Measurements from ENCODE around the gene HSH2D. TPM values are rescaled to one million over a fixed set of nuclear protein-coding genes. Genes with fewer than 3 reads are reported as not detected.

The HSH2D gene
- total RNA-seq, 1 donor from 2014 or later, result not detected

DNA sequence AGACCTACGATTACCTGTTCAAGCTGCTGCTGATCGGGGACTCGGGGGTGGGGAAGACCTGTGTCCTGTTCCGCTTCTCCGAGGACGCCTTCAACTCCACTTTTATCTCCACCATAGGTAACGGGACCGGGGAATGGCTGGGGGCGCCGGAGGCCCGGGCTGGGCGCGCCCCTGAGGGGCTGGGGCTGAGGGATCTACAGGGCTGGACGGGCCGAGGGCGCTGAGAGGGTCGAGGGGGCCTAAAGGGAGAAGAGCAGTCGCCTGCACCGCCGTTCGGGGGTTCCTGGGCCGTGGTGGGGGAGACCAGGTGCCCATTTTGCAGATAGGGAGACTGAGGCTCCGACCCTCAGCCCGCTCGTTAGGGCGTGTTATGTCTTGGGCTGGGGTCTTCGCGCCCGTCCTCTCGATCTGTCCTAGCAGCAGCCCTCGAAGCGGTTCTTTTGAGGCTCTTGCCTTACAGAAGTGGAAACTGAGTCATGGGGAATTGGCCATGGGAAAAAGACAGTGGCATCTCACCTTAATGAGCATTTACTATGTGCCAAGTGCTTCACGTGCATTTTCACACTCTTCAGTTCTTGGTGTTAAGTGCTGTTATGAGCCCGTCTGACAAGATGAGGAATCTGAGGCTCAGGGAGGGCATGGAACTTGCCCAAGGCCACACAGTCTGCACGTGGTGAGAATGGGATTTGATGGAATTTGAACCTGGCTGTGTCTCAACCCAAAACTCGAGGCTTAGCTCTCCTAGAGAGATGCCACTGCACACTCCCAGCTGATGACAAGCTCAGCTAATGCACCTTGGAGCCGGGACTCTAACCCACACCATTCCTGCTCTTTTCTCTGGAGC, 31.4 kb upstream of the HSH2D start:
- Histone ChIP-seq H3K9me3 (ENCODE audit: insufficient read depth, low read depth, low read length) (no peaks in the 10 kb centered on the region), H3K4me3 (ENCODE audit: insufficient read depth, low read depth, low read length) (peak overlapping the region; percentile 85), H3K9ac (ENCODE audit: low read length) (peak overlapping the region; percentile 93), H3K27me3 (ENCODE audit: insufficient read depth, low read length) (no peaks in the 10 kb centered on the region), H3K4me1 (ENCODE audit: insufficient read depth, low read length) (peaks cover 8% of the 10 kb centered on the region), H4K20me1 (ENCODE audit: insufficient read depth, low read length) (peaks cover 37% of the 10 kb centered on the region), H3K27ac (ENCODE audit: low read depth, low read length) (peak overlapping the region; percentile 79), H2AFZ (ENCODE audit: low read depth, low read length) (peak overlapping the region; percentile 87), H3K79me2 (ENCODE audit: insufficient read depth, low read length) (peaks cover 53% of the 10 kb centered on the region), H3K4me2 (ENCODE audit: low read length) (peak overlapping the region; percentile 92), H3K36me3 (ENCODE audit: insufficient read depth, low read length) (no peaks in the 10 kb centered on the region)
- Mint-ChIP-seq H3K27ac (ENCODE audit: unreplicated experiment) (peak overlapping the region; percentile 89), H3K9me3 (ENCODE audit: unreplicated experiment) (no peaks in the 10 kb centered on the region), H3K4me1 (ENCODE audit: low read depth, unreplicated experiment) (peaks cover 10% of the 10 kb centered on the region), H3K4me3 (ENCODE audit: unreplicated experiment) (peak overlapping the region; percentile 95), H3K27me3 (ENCODE audit: low read depth, unreplicated experiment) (no peaks in the 10 kb centered on the region), H3K36me3 (ENCODE audit: low read depth, unreplicated experiment) (no peaks in the 10 kb centered on the region)
- no peak for FAIRE-seq
- no peak for DNase-seq (ENCODE audit: low read depth)
- no peak for TF ChIP-seq EZH2 (IDR thresholded peaks at IDR 0.05; ENCODE audit: insufficient read depth, low read length)
- TF ChIP-seq, protein P1, sequence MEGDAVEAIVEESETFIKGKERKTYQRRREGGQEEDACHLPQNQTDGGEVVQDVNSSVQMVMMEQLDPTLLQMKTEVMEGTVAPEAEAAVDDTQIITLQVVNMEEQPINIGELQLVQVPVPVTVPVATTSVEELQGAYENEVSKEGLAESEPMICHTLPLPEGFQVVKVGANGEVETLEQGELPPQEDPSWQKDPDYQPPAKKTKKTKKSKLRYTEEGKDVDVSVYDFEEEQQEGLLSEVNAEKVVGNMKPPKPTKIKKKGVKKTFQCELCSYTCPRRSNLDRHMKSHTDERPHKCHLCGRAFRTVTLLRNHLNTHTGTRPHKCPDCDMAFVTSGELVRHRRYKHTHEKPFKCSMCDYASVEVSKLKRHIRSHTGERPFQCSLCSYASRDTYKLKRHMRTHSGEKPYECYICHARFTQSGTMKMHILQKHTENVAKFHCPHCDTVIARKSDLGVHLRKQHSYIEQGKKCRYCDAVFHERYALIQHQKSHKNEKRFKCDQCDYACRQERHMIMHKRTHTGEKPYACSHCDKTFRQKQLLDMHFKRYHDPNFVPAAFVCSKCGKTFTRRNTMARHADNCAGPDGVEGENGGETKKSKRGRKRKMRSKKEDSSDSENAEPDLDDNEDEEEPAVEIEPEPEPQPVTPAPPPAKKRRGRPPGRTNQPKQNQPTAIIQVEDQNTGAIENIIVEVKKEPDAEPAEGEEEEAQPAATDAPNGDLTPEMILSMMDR (IDR thresholded peaks at IDR 0.05; ENCODE audit: insufficient read depth, low read depth, low read length), result no peak

DNA sequence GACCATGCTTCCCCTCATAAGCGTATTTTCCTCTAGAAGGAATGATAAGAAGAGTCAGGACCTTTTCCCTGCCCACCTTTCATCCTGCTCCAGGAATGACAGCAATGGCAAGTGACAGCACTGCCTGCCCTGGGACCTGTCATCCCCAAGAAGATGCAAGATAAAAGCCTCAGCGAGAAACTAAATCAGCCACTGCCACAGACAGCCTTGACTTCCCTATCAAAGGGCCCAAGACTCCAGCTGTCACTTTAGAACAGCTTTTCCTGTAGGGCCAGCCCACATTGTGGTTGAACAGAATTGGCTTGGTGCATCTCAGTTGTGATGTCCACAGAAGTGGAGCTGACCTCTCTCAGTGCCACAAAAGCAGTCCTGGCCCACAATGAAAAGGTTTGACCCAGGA, 30.7 kb upstream of the HSH2D start:
- no peaks in the 10 kb centered on the region for H3K9me3 Mint-ChIP-seq (ENCODE audit: unreplicated experiment)
- H3K4me1 ChIP-seq (ENCODE audit: insufficient read depth, low read length), result peaks cover 8% of the 10 kb centered on the region
- TF ChIP-seq EZH2 (IDR thresholded peaks at IDR 0.05; ENCODE audit: insufficient read depth, low read length), result no peak
- TF ChIP-seq, protein P1 (IDR thresholded peaks at IDR 0.05; ENCODE audit: insufficient read depth, low read depth, low read length), result no peak
- H3K36me3 ChIP-seq (ENCODE audit: insufficient read depth, low read length), result no peaks in the 10 kb centered on the region
- peak overlapping the region; percentile 92 for H3K4me2 ChIP-seq (ENCODE audit: low read length)
- no peaks in the 10 kb centered on the region for H3K27me3 ChIP-seq (ENCODE audit: insufficient read depth, low read length)
- H3K27ac Mint-ChIP-seq (ENCODE audit: unreplicated experiment), result peak overlapping the region; percentile 89
- H3K4me3 Mint-ChIP-seq (ENCODE audit: unreplicated experiment), result peak overlapping the region; percentile 95
- H3K27me3 Mint-ChIP-seq (ENCODE audit: low read depth, unreplicated experiment), result no peaks in the 10 kb centered on the region
- no peak overlapping the region for H3K27ac ChIP-seq (ENCODE audit: low read depth, low read length)
- no peak for FAIRE-seq
- peaks cover 58% of the 10 kb centered on the region for H3K79me2 ChIP-seq (ENCODE audit: insufficient read depth, low read length)
- H2AFZ ChIP-seq (ENCODE audit: low read depth, low read length), result no peak overlapping the region
- H4K20me1 ChIP-seq (ENCODE audit: insufficient read depth, low read length), result peaks cover 44% of the 10 kb centered on the region
- DNase-seq (ENCODE audit: low read depth), result no peak
- peaks cover 10% of the 10 kb centered on the region for H3K4me1 Mint-ChIP-seq (ENCODE audit: low read depth, unreplicated experiment)
- peak overlapping the region; percentile 93 for H3K9ac ChIP-seq (ENCODE audit: low read length)
- H3K36me3 Mint-ChIP-seq (ENCODE audit: low read depth, unreplicated experiment), result no peaks in the 10 kb centered on the region
- peak overlapping the region; percentile 85 for H3K4me3 ChIP-seq (ENCODE audit: insufficient read depth, low read depth, low read length)
- H3K9me3 ChIP-seq (ENCODE audit: insufficient read depth, low read depth, low read length), result no peaks in the 10 kb centered on the region

DNA sequence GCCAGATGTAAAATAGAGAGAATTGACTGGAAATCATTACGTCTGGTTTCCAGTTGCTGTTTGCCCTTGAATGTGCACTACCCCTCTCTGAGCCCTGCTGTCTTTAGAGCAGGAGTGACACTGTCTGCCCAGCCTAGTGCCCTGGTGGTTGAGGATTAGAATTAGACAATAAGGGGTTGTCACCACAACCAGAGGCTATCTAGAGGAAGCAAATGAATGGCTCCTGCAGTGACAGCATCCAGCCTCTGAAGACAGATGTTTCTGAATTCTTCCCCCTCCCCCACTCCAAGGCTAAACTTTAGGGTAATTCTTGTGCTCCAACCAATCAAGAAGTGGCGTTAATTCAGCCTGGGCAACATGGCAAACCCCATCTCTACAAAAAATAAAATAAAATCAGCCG, 29.8 kb upstream of the HSH2D start:
- Mint-ChIP-seq H3K4me1 (ENCODE audit: low read depth, unreplicated experiment) (peaks cover 10% of the 10 kb centered on the region), H3K27me3 (ENCODE audit: low read depth, unreplicated experiment) (no peaks in the 10 kb centered on the region), H3K27ac (ENCODE audit: unreplicated experiment) (no peak overlapping the region), H3K4me3 (ENCODE audit: unreplicated experiment) (peak overlapping the region; percentile 45), H3K9me3 (ENCODE audit: unreplicated experiment) (no peaks in the 10 kb centered on the region), H3K36me3 (ENCODE audit: low read depth, unreplicated experiment) (peaks cover 3% of the 10 kb centered on the region)
- no peak overlapping the region for H2AFZ ChIP-seq (ENCODE audit: low read depth, low read length)
- no peak overlapping the region for H3K4me2 ChIP-seq (ENCODE audit: low read length)
- peaks cover 51% of the 10 kb centered on the region for H4K20me1 ChIP-seq (ENCODE audit: insufficient read depth, low read length)
- no peak for DNase-seq (ENCODE audit: low read depth)
- H3K9me3 ChIP-seq (ENCODE audit: insufficient read depth, low read depth, low read length), result no peaks in the 10 kb centered on the region
- H3K36me3 ChIP-seq (ENCODE audit: insufficient read depth, low read length), result peaks cover 2% of the 10 kb centered on the region
- H3K4me3 ChIP-seq (ENCODE audit: insufficient read depth, low read depth, low read length), result no peak overlapping the region
- TF ChIP-seq, protein P1 (IDR thresholded peaks at IDR 0.05; ENCODE audit: insufficient read depth, low read depth, low read length), result no peak
- TF ChIP-seq EZH2 (IDR thresholded peaks at IDR 0.05; ENCODE audit: insufficient read depth, low read length), result no peak
- no peak overlapping the region for H3K9ac ChIP-seq (ENCODE audit: low read length)
- no peak overlapping the region for H3K27ac ChIP-seq (ENCODE audit: low read depth, low read length)
- peaks cover 58% of the 10 kb centered on the region for H3K79me2 ChIP-seq (ENCODE audit: insufficient read depth, low read length)
- no peaks in the 10 kb centered on the region for H3K27me3 ChIP-seq (ENCODE audit: insufficient read depth, low read length)
- H3K4me1 ChIP-seq (ENCODE audit: insufficient read depth, low read length), result peaks cover 8% of the 10 kb centered on the region
- no peak for FAIRE-seq

Data from astrocyte (in vitro differentiated cells and primary cell).